Tibial artery (tissue), 4 donors: ENCODE data around the gene LAMC2.

Experiments used
- DNase-seq, 2 donors: peaks; one replicate each; pipeline ENCODE4 v3.0.0-alpha.2; 2019
- H3K27ac ChIP-seq, 2 donors: fragments of 200-600 bp; sonication (generic) in 1 of 2; 1 replicate in 1 of 2; 2 replicates in 1 of 2; pipeline ENCODE4 v1.5.1; 2018 to 2019; ENCODE audit warnings: mild to moderate bottlenecking in 1 of 2
- H3K27me3 ChIP-seq, 2 donors: fragments of 200-600 bp; sonication (generic) in 1 of 2; one replicate each; pipeline versions ENCODE4 v1.5.1 to v1.6.0; 2016 to 2019
- H3K36me3 ChIP-seq, 3 donors: fragments of 200-600 bp; sonication (generic) in 2 of 3; one replicate each; pipeline ENCODE4 v1.5.1; 2016 to 2019; ENCODE audit warnings: mild to moderate bottlenecking in 2 of 3
- H3K4me1 ChIP-seq, 4 donors: fragments of 200-600 bp; sonication (generic) in 2 of 4; 1 replicate in 3 of 4; 2 replicates in 1 of 4; pipeline ENCODE4 v1.5.1; 2016 to 2019
- H3K4me3 ChIP-seq, 2 donors: fragments of 200-600 bp; sonication (generic) in 1 of 2; 1 replicate in 1 of 2; 2 replicates in 1 of 2; pipeline ENCODE4 v1.5.1; 2018 to 2019; ENCODE audit warnings: mild to moderate bottlenecking in 2 of 2
- H3K9me3 ChIP-seq, 3 donors: fragments of 200-600 bp; sonication (generic) in 1 of 3; one replicate each; pipeline ENCODE4 v1.5.1; 2016 to 2019
- CTCF ChIP-seq, 2 experiments: fragments of 200-600 bp in 1 of 2; fragments of 450-650 bp in 1 of 2; IDR thresholded peaks; one replicate each; pipeline ENCODE4 v1.5.1; 2017 to 2019; ENCODE audit warnings: antibody characterized with exemption in 2 of 2, mild to moderate bottlenecking in 1 of 2, moderate library complexity in 1 of 2
- intact Hi-C: fragments of 100-400 bp; cut with DNase I; formaldehyde crosslinking; loops from one replicate; pipeline ENCODE4 v1.15.0; 2023; ENCODE audit warnings: low total_unique reads

The LAMC2 gene

GRCh38 chr1:183285746-183286145 is 99.7 kb downstream of the LAMC2 start:
- no peak overlapping the region for H3K27ac ChIP-seq
- no peak for DNase-seq
- peaks cover 0 to 62% (median 38%) of the 10 kb centered on the region in 4 donors for H3K4me1 ChIP-seq
- H3K9me3 ChIP-seq: no peaks in the 10 kb centered on the region
- H3K36me3 ChIP-seq: no peaks in the 10 kb centered on the region
- no peaks in the 10 kb centered on the region for H3K27me3 ChIP-seq
- no peak for TF ChIP-seq CTCF (IDR thresholded peaks at IDR 0.05)
- intact Hi-C loops: loop anchor here (10.0 kb wide), 1 partner anchor 321 kb away; no protein-coding TSS in a partner anchor
- H3K4me3 ChIP-seq: no peak overlapping the region

- TF ChIP-seq CTCF (IDR thresholded peaks at IDR 0.05): no peak
- Histone ChIP-seq H3K36me3 (no peaks in the 10 kb centered on the region), H3K4me3 (no peak overlapping the region), H3K27ac (peak overlapping the region; percentile 44 to 51), H3K9me3 (no peaks in the 10 kb centered on the region), H3K4me1 (peaks cover 0 to 62% (median 40%) of the 10 kb centered on the region in 4 donors), H3K27me3 (no peaks in the 10 kb centered on the region)
- no peak for DNase-seq
- intact Hi-C loops: loop anchor here (10.0 kb wide), 1 partner anchor 322 kb away; no protein-coding TSS in a partner anchor
Measured at GRCh38 chr1:183287191-183287675, 101.2 kb downstream of the LAMC2 start.

GRCh38 chr1:183288583-183288982 is 102.5 kb downstream of the LAMC2 start:
- no peak for DNase-seq
- no peak for TF ChIP-seq CTCF (IDR thresholded peaks at IDR 0.05)
- Histone ChIP-seq H3K36me3 (no peaks in the 10 kb centered on the region), H3K27me3 (no peaks in the 10 kb centered on the region), H3K9me3 (no peaks in the 10 kb centered on the region), H3K4me1 (peaks cover 0 to 59% (median 38%) of the 10 kb centered on the region in 4 donors), H3K27ac (peak overlapping the region; percentile 63 to 77), H3K4me3 (no peak overlapping the region)
- intact Hi-C loops: loop anchor here (10.0 kb wide), 1 partner anchor 324 kb away; no protein-coding TSS in a partner anchor

- intact Hi-C loops: loop anchor here (10.0 kb wide), 1 partner anchor 324 kb away; no protein-coding TSS in a partner anchor
- TF ChIP-seq CTCF (IDR thresholded peaks at IDR 0.05): no peak
- Histone ChIP-seq H3K27me3 (no peaks in the 10 kb centered on the region), H3K4me3 (no peak overlapping the region), H3K4me1 (peaks cover 0 to 59% (median 38%) of the 10 kb centered on the region in 4 donors), H3K27ac (peak overlapping the region; percentile 63 to 77), H3K9me3 (no peaks in the 10 kb centered on the region), H3K36me3 (no peaks in the 10 kb centered on the region)
- no peak for DNase-seq
Measured at GRCh38 chr1:183289051-183289496, 103.0 kb downstream of the LAMC2 start.

- DNase-seq: no peak
- Histone ChIP-seq H3K27ac (peak overlapping the region; percentile 63 to 77), H3K9me3 (no peaks in the 10 kb centered on the region), H3K4me1 (peaks cover 0 to 59% (median 38%) of the 10 kb centered on the region in 4 donors), H3K4me3 (no peak overlapping the region), H3K36me3 (no peaks in the 10 kb centered on the region), H3K27me3 (no peaks in the 10 kb centered on the region)
- intact Hi-C loops: no loop called here
- TF ChIP-seq CTCF (IDR thresholded peaks at IDR 0.05): no peak
Measured at GRCh38 chr1:183290628-183291027, 104.6 kb downstream of the LAMC2 start.
